NCI-H146 (cell line): ENCODE results near the gene SLAMF1.

ENCODE experiments used
- DNase-seq: peaks from one replicate; lab custom pipeline; 2025; lab: John Stamatoyannopoulos, UW

The SLAMF1 gene

DNA sequence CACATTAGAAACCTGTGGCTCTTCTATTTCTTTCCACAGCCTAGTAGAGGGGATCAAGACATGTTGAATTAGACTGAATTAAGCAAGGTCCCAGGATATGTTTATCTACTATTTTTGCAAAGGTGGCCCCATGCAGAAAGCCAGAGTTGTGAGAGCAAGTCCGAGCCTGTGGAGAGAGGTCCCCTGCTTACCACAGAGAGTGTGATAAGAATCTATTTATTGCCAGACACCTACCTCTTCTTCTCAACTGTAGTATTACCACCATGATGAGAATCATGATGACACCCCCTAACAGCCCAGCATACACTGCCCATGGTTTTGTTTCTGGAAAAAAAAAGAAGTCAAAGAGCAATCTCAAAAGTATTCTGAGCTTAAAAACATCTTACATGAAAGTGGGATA is 23.0 kb downstream of the SLAMF1 start:
- DNase-seq = no peak

DNA sequence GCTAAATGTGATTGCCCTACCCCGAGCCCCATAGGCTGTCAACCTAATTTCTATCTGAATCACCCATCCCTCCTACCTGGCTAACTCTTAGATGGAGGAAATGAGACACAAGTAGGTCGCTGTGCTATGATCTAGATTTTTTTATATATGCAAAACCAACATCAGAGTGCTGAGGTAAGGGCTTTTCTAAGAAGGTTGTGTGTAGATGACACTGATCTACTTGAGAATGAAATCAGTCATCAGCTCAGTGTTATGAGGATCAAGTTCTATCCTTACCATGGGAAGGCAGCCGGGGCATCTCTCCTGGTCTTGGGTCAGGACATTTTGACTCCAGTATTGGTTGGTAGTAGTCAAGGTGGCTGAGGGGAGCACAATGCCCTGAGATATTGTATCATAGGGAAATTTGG is 23.6 kb downstream of the SLAMF1 start:
- DNase-seq = no peak

DNA sequence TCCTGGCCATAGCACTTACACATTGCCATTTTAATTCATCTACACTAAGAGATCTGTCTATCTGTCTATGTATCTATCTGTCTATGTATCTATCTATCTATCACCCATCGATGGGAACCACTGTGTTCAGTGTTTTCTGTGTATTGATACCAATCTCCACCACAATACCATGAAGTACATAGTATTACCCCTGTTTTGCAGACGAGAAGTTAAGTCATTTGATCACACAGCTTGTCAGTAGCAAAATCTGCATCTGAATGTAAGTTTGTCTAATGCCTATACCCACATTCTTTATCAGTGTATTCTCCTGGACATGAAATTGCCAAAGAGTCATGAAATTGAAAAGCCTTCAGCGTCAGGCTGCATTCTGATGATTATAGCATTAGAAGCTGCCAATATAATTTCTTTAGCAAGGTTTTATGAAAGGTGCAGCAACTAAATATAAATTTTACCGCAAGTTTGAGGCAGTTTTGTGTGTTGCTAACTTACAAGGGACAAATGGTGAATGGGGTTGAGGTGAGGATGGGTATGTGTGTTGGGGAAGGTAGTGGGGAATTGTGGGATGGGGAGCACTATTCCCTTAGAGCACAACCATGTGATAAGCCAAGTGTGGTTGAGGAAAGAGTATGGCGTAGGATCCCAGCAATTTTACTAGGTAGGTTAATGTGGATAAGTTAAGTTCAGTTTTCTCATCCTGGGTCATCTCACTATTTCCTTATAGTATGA is 24.2 kb downstream of the SLAMF1 start:
- no peak for DNase-seq

DNA sequence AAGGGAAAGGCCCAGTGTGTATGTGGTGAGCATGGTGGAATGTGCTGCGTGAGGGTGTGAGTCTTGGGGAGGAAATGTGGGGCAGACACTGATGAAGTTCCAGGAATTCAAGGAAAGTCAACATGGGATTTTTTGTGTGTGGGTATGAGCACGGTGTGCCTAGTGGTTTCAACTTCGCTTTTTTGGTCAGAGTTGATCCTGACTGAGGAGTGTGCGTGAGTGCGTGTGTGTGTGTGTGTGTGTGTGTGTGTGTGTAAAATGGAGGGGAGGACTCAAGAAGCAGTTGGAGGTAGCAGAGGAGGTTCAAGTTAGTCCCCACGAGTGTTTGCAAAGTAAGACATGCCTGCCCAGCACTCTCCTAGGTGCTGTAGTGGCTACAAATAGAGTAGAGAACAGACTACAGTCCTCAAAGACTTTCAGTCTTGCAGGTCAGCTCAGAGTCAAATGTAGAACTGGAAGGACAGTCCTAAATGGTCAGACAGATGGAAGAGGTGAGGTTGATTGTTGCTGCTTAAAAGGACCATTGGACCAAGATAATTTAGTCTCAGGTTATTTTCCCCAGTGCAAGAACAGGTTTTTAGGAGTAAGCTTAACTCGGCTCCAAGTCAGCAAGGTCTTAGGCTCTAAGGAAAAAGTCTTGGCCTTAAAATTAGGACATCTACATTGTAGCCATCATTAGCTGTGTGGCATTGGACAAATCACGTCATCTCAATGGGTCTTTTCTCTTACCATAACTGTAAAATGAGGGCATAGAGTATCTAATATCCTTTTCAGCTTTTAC is 25.0 kb downstream of the SLAMF1 start:
- no peak for DNase-seq

DNA sequence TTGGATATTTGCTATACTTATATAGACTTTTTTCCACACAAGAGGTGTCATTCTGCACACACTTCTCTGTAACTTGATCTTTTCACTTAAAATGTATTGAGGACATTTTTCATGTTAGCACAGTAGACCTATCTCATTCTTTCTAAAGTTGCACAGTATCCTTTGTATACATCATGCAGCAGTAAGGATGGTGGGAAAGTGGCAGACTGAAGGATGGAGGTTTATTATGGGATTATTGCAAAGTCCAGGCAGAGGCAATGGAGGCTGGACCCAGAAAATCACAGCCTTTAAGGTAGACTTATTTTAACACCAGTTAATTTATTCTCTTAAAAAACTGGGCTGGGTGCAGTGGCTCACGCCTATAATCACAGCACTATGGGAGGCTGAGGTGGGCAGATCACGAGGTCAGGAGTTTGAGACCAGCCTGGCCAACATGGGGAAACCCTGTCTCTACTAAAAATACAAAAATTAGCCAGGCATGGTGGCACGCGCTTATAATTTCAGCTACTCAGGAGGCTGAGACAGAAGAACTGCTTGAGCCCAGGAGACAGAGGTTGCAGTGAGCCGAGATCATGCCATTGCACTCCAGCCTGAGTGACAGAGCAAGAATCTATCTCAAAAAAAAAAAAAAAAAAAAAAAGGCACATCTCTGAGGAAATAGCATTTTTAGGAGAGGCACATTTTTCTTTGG is 25.8 kb downstream of the SLAMF1 start:
- no peak for DNase-seq

DNA sequence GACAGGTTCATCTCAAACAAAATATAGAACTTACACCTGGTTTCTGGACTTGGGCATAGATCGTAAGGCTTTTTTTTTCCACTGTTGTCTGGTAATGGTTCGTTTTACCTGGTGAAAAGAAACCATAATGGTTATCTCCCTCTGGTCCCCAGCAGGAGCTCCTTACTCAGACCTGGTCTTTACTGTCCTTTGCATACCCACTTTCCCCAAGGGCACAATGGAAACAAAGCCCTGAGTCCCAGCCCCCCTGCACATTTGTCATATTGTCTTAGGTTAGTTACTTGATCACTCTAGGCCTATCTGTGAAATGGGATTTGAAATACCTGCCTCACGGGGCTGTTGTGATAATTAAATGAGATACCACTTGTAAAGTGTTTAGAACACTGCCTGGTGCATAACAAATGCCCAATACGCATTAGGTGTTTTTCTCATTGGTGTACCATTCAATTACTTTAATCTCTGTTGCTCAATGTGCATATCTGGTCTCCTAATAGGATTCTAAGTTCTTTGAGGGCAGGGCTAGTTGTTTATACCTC is 27.0 kb downstream of the SLAMF1 start:
- DNase-seq = no peak

DNA sequence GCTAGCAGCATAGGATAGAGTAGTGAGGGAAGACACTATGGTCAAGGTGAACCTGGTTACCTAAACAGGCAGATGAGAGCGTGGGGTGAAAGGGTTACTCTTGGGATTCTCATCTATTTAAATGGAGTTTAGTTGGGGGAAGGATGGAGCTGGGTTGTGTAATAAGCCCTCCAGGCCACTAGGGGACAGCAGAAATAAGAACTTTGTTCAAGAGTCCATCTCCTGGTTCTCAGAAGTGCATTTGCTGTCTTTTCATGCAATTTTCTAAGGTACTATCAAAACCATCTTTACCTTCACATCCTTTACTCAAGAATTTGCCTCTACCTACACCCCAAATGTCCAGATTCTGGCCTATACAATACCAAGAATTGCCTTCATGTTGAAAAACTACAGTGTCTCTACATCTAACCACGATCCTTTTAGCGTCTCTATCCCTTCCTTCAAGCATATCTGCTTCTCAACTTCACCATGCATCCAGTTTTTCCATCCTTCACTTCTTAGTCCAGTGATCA is 28.0 kb downstream of the SLAMF1 start:
- DNase-seq = no peak

DNA sequence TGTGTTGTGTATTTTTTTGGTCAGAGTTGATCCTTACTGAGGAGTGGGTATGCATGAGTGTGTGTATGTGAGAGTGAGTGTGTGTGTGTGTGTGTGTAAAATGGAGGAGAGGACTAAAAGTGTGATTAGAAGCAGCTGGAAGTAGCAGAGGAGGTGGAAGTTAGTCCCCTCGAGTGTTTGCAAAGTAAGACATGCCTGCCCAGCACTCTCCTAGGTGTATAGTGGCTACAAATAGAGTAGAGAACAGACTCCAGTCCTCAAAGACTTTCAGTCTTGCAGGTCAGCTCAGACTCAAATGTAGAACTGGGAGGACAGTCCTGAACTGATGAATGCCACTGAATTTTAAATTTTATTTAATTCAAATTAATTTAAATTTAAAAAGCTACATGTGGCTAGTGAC is 28.5 kb downstream of the SLAMF1 start:
- no peak for DNase-seq

DNA sequence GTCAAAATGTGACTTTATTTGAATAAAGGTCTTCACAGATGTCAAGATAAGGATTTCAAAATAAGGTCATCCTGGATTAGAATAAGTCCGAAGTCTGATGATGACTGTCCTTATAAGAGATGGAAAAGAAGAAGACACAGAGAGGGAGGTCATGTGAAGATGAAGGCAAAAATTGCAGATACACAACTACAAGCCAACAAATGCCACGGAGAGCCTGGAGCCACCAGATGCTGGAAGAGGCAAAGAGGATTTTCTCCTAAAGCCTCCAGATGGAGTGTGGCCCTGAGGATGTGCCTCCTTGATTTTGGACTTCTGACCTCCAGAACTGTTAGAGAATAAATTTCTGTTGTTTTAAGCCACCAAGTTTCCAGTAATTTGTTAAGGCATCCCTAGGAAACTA is 31.2 kb downstream of the SLAMF1 start:
- DNase-seq = no peak

DNA sequence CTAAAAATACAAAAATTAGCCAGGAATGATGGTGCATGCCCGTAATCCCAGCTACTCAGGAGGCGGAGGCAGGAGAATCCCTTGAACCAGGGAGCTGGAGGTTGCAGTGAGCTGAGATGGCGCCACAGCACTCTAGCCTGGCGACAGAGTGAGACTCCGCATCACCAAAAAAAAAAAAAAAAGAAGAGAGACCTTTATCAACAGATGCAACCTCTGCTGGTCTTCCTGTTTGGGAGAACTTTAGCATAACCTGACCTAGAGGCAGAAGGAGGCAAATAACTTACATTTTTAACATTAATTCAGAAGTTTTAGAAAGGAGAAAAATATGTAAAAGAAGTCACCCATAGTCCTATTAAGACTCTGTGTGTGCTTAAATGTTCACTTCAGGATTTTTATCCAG is 32.4 kb downstream of the SLAMF1 start:
- no peak for DNase-seq

DNA sequence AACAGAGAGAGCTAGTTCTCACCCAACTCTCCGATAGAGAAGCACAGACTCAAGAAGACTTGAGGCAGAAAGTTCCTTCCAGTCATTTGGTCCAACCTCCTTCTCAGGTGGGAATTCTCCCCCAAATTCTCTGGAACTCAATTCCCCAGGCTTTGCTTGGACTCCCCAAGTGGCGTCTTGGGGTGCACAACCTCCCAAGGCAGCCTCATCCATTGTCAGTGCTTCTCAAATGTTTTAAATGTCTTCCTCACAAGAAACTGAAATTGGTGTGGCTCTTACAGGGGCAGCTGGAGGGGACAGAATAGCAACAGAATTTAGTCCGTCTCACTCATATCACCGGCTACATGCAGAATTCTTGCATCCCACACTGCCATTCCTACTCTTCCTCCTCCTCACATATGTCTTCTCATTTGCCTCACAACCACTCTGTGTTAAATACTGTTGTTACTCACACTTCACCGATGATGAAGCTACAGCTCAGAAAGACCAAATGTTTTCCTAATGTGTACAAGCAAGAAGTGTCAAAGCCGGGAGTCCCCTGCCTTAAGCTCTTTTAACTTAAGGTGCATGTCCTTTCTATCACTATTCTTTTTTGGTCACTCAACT is 34.1 kb downstream of the SLAMF1 start:
- no peak for DNase-seq

DNA sequence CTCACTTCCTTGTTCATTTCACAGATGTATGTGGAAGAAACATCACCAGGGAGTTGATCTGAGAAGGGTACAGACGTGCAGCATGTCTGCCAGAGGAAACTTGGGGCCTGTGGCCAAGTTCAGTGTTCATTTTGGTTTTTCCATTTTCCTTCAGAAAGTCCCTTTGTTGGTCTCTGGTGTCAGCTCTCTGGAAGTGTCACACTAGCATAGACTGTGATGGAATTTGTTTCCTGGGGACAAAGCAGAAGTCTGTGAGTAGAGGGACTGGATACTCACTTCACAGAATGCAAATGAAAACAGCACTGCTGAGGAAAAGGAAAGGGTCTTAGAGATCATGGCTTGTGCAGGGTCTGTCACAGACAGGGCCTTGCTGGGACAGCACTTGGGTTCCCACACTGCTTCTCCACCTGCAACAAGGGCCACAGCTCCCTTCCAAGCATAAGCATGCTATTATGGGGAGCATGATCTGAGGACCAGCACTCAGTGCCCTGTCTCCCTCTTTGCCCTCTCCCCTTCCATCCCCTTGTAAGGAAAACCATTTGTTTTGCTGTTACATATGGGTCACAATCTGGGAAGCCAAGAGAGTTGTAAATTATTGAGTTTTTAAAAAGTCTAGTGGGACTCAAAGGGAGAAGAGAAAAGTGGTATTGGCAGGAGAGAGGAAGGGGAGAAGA is 36.1 kb downstream of the SLAMF1 start:
- DNase-seq = no peak

DNA sequence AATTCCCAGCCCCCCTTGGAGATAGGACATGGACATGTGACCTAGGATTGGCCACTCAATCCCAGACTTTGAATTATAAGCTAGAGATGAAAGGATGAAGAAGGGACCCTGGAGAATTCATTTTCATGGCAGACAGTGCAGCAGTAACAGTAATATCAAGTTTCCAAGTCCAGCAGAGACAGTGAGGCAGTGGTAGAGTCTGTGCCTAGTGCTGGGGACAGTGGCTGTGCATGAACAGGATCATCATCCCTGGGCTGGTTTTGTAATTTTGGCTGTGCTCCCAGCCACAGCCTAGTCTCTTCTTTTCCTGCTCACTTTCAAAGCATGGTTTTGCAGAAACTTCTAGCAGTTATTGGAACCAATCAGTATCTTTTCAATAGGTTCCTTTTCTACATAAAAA is 37.9 kb downstream of the SLAMF1 start:
- DNase-seq = no peak

DNA sequence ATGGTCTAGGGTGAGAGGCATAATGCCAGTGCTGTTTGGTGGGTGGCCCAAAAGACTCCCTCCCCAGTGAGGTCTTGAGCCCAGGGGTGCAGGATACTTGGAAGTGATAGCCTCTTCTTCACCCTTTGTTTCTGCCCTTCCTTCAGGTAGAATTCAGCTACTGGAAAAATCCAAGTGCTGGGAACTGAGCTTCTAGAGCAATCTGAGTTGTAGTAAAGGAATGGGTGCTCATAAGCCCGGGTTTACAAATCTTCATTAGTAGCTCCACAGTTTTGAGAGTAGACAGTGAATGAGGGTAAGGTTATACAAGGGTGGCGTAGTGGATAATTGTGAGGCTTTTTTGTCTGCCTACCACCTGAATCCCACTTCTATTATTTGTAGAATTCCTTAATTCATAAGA is 38.3 kb downstream of the SLAMF1 start:
- no peak for DNase-seq

DNA sequence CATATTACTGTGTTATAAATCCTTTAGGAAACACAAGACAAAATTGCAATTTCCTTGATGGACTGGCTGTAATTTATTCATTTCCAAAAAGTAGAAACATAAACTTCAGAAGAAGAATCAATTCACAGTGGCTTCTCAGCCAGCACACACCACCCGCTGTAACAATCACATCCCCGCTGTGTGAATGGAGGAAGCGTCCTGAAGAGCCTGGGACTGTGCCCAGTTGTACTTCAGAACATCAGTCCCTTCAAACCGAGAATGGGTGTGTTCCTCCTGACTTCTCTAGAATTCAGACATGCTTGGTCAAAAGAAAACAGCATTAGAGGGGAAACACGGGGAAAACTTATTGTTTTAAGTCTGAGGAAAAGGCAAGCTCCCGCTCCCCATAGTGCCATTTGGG is 38.8 kb downstream of the SLAMF1 start:
- DNase-seq = no peak

DNA sequence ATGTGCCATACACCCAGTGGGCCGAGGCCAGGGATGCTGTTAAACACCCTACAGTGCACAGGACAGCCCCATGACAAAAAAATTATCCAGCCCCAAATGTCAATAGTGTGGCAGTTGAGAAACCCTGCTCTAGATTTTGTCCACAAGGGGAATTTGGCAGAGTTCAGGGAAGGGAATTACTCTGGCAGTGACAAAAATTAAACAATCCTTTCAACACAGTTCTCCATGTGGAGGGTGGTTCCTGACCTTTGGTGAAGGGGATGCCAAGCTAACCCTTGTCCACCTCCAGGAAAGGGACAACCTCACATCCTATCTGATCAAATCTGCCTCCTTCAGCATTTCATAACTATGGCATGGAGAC is 39.2 kb downstream of the SLAMF1 start:
- no peak for DNase-seq

DNA sequence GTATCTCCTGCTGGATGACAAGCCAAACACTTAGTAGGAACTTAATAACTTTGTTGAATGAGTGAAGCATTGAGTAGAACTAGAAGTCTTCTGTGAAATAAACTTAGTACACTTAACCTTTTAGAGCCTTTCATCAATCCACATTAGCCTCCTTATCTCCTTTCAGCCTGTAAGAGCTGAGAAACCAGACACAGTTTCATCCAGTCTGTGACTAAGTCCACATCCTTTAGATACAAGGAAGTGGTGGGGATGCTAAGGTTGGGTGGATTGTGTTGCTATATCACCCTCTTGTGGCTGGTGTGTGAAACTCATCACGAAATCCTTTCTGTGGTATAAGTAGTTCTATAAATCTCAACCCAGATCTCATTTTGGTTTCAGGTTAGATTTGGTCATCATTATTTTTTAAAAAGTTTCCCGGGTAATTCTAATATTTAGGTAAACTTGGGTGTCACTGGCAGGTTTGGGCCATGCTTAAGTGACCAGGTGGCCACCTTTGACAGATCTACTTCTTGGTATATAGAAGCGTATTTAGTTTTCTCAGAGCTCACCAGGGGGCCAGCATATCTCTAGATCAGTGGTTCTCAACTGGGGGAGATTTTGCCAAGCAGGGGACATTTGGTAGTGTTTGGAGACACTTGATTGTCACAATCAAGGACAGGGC is 39.7 kb downstream of the SLAMF1 start:
- DNase-seq = peak; percentile 38

DNA sequence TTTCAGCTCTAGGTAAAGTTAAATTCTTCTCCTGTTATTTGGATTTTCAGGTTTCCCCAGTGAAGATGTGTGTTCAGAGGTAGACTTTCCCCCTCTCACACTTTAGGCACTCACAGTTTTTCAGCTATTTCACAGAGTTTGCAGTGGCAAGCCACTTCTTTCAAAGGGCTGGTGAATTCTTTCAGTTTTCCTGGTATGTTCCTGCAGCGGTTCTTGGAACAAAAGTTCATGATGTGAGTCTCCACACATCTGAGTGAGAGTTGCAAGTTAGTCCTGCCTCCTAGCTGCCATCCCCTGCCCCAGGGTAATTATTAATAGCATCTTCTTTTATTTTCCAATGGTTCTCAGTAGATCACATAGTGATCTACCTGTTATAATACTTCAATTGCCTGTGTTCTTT is 40.2 kb downstream of the SLAMF1 start:
- DNase-seq = no peak

DNA sequence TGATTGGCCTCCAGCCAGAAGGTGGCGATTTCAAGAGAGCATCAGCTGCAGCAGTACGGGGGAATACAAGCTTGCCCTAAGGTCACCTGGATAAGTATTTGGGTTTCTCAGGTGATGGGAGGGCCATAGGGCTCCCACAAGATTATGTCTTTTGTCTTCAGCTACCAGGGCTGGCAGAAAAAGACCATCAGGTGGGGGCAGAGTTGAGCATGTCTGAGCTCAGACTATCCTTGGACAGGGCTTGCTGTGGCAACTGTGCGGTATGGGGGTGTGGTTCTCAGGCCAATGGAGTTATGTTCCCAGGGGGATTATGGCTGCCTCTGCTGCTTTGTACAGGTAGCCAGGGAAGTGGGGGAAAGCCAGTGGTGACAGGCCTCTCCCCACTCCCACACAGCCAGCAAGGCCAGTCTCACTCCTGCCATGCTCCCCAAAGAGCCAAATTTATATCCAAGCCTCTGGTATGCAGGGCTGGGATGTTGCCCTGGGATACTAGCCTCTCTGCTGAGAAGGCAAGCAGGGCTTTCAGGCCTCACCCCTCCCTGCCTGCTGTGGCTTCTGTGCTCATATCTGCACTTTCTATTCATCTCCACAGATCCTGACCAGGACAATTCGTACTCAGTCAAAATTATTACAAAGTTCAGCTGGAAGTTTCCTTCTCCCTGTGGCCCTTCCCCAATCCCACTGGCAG is 40.9 kb downstream of the SLAMF1 start:
- DNase-seq = no peak

DNA sequence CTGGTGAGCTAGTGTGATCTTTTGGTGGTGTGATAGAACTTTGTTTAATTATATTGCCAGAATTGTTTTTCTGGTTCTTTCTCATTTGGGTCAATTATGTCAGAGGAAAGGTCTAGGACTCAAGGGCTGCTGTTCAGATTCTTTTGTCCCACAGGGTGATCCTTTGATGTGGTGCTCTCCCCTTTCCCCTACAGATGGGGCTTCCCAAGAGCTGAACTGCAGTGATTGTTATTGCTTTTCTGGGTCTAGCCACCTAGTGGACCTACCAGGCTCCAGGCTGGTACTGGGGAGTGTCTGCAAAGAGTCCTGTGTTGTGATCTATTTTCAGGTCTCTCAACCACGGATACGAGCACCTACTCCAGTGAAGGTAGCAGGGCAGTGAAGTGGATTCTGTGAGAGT is 41.6 kb downstream of the SLAMF1 start:
- DNase-seq = no peak

DNA sequence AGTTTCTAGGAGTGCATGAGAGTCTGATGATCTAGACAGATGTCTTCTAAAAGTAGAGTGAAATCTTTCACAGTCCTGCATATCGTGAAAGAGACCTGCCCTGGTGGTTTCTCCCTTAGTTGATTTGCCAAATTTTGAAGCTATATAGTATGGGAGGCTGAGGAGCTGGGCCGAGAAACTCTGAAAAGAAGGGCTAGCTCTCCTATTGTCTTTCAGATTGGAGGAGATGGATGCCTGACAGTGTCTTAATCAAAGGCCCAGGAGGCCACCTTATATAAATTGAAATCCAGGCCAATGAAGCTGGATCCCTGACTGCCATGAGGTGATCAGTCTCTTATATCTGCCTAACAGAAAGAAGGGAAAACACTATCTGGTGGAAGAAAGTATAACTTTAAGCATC is 49.1 kb downstream of the SLAMF1 start:
- no peak for DNase-seq
